ENCODE results near the gene TMEM184C.

Gene TMEM184C

DNA sequence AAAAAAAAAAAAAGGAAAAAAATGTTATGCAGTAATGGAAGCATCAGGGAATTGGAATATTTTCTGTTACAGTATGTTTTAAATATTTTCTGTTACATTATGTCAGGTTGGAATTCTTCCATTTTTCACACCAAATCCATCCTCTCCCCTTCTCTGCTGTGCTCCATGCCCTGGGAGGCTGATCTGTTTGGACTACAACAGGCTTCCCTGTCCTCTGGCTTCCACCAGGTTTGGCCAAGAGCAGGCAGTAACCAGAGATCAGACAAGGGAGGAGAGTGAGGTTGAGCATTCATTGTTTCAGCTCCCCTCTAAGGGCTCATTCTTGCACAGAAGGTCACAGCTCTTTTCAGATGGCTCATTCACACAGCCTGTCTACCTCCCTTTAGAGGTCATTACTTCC, 11.7 kb upstream of the TMEM184C start:
- no peak for DNase-seq

GRCh38 chr4:147607471-147607870, 9.7 kb upstream of the TMEM184C start:
- DNase-seq, result no peak

- no peak for DNase-seq
Observed at GRCh38 chr4:147610686-147611085, 6.5 kb upstream of the TMEM184C start.

- no peak for DNase-seq
Observed at GRCh38 chr4:147616849-147617172, 386 bp upstream of the TMEM184C start.

DNA sequence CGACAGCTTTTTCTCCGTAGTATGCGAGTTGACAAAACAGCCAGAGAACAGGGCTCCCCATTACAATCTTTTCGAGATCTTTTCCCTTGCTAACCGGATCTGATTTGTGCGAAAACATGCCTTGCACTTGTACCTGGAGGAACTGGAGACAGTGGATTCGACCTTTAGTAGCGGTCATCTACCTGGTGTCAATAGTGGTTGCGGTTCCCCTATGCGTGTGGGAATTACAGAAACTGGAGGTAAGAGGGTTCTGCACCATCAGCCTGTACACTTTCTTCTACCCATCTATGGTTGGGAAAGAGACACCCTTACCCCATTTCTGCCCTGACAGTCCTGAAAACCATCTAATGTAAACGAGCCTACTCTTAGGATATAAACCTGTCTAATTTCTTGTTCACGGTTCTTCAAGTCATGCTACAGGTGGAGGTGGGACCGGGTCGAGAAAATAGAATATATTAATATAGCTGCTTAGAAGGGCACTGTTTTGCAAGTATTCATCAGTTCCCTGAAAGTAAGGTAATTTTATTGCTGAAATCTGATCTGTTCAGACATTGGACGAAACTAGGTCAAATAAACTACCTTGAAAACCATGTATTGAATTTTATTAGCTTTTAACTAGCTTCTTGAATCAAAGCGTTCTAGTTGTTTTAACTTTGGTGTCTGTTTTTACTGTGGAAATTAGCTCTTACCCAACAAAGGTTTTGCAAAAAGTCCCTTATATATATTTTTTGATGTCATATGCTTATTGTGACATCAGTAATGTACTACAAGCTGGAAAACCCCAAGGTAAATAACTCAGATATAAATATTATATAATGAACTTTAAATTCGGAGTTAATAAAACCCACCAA, 869 bp downstream of the TMEM184C start:
- DNase-seq, result no peak

GRCh38 chr4:147620315-147620714, 3.1 kb downstream of the TMEM184C start:
- no peak for DNase-seq

GRCh38 chr4:147625733-147626132, 8.5 kb downstream of the TMEM184C start:
- DNase-seq, result no peak

DNA sequence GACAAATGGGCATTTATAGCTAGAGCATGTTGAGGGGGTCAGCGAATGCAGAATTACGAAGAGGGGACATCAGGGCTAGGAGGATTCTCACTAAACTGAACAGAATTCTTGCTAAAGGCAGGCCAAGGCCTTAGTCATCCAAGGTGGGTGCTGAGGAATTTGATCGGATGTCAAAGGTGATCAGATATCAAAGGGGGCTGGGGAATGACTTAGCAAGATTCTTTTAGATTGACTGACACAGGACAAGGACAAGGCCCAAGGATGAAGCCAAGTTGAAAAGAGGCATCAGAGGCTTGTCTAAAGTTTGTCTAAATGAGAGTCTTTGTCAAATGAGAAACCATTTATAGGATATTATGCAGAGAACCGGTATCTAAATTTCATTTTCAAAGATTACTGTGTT, 9.7 kb downstream of the TMEM184C start:
- no peak for DNase-seq

- no peak for DNase-seq
Observed at GRCh38 chr4:147628415-147628814, 11.2 kb downstream of the TMEM184C start.

GRCh38 chr4:147629783-147630730, 12.9 kb downstream of the TMEM184C start:
- DNase-seq, result no peak

- DNase-seq, result no peak
Observed at GRCh38 chr4:147633113-147633512, 15.9 kb downstream of the TMEM184C start.

- DNase-seq, result no peak
Observed at GRCh38 chr4:147633643-147634042, 16.4 kb downstream of the TMEM184C start.

DNA sequence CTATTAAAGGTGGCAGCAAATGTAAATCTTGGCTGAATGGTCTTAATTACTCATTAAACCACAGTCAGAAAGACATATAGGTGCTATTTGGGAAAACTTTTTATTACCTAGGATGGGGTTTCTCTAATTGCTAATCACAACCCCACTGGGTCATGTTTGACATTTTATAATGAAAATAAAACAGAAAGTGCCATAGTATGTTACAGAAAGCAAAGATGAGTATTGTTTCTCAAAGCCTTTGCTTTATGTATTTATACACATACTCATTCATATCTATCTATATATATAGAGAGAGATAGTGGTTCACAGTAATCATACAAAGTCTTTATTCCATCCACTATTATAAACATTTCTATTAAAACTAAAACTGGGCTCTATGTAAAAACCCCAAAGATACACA, 18.2 kb downstream of the TMEM184C start:
- no peak for DNase-seq

GRCh38 chr4:147638365-147638764, 21.2 kb downstream of the TMEM184C start:
- no peak for DNase-seq

DNA sequence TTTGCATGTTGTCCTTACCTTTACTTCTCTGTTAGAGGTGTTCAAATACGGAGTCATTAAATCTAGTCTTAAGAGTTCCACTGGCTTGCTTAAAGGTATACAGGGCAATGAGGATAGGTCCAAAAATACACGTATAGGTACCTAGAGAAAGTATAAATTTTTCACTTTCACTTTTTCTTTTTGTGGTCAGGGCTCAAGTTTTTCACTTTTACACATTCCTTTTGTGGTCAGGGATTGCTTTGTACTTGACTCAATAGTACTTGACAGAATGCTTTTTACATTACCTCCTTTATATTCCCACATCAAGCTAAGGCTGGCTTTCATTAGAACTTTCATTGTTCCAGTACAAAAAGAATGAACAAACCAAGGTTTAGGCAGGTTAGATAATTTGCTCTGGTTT, 21.7 kb downstream of the TMEM184C start:
- no peak for DNase-seq

DNA sequence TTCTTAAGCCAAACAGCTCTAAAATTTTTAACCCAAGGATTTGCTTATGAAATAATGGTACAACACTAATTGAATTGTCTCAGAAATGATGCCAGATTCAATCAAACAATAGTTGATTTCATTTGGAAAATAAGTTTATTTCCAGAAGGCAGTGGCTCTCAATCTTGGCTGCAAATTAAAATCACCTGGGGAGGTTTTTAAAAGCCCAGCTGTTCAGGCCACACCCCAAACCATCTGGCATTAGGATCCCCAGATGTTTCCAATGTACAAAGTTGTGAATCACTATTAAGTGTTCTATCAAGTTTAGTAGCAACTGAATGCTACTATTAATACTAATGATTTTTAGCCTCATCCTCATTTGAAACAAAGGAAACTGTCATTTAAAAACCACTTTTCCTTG, 22.2 kb downstream of the TMEM184C start:
- DNase-seq, result no peak

DNA sequence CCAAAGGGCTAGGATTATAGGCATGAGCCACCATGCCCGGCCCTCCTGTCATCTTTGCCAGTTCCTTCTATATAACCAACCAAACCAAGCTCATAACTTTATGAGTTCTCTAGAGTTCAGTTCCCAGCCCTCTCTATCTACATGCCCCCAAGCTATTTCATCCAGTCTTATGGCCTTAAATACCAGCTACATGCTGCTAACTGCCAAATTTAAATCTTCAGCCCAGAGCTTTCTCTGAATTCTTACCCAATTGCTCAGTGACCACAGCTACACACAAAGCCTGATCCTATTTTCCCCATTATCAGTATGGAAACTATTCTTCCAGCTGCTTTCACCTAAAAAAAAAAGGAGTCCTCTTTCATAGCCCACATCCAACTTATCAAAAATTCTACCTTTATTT, 23.1 kb downstream of the TMEM184C start:
- no peak for DNase-seq

DNA sequence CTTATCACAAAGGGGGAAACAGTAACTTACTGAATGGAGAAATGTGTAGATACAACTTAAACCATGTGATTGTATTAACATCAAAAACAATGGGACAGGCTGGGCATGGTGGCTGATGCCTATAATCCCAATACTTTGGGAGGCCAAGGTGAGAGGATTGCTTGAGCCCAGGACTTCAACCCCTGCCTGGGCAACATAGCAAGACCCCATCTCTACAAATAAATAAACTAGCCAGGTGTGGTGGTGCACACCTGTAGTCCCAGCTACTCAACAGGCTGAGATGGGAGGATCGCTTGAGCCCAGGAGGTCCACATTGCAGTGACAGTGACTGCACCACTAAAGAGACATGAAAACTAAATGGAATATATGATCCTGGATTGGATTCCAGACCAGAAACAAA, 26.4 kb downstream of the TMEM184C start:
- DNase-seq, result no peak

DNA sequence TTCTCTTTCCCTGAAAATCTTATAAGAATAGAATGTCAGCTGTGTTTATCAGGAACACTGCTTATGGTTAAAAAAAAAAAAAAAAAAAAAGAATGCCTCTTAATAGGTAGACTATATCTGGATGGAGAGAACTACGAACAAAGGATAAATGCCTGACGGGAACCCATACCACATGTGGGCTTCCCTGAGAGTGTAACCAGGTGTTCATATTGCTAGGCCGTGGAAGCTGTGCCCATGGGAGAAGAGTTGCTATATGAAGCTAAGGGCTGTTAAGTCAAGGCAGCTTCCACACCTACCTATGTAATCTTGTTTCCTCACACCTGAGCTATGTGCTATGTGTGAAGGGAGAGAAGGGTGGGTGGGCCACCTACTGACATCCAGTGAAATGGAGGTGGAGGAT, 27.3 kb downstream of the TMEM184C start:
- no peak for DNase-seq

DNA sequence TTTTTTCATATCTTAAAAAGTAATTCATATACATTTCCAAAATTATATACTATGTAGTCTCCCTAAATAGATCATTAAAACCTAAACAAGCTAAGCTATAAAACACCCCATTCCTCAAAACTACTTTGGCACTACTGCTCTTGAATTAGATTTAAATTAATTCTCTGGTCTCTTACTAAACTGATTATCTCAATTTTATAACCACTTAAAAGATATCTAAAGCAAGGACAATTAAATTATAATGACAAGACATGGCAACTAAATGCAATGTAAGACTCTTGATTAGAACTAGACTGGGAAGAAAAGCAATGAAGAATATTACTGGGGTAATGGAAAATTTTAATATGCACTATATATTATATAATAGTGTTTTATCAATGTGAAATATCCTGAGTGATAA, 27.9 kb downstream of the TMEM184C start:
- no peak for DNase-seq

GRCh38 chr4:147648656-147649055, 31.5 kb downstream of the TMEM184C start:
- DNase-seq, result no peak

- DNase-seq, result no peak
Observed at GRCh38 chr4:147651563-147651962, 34.4 kb downstream of the TMEM184C start.

GRCh38 chr4:147655639-147656038, 38.4 kb downstream of the TMEM184C start:
- no peak for DNase-seq

- no peak for DNase-seq
Observed at GRCh38 chr4:147658501-147658900, 41.3 kb downstream of the TMEM184C start.

Data from activated gamma-delta T cell treated with Interleukin-2 at 50 U/mL for 16 hours (primary cell).